Kidney epithelial cell (primary cell): ENCODE measurements around the gene MYLK. TPM values are rescaled to one million over a fixed set of nuclear protein-coding genes. Genes with fewer than 3 reads are reported as not detected.
"Not testable (repeated sequence)": the region's sequence is repeated elsewhere in the genome, so short reads cannot be mapped to it uniquely, and the experiment has no call there.

ENCODE experiments used
- DNase-seq: peaks from one replicate; pipeline ENCODE4 v3.0.0-alpha.2; 2010; ENCODE audit warnings: low read depth
- H3K27me3 ChIP-seq: 2 replicates; pipeline ENCODE4 v1.6.0; 2011; ENCODE audit warnings: low read length; ENCODE audit not compliant: control insufficient read depth, insufficient read depth
- H3K36me3 ChIP-seq: 2 replicates; pipeline ENCODE4 v1.5.1; 2011; ENCODE audit warnings: low read length; ENCODE audit not compliant: control insufficient read depth, insufficient read depth
- H3K4me3 ChIP-seq: 2 replicates; pipeline ENCODE4 v1.5.1; 2011; ENCODE audit warnings: low read depth, mild to moderate bottlenecking, control low read depth, low read length
- total RNA-seq: library from RNA; depleted of rRNA; stranded (reverse); fragments of >200 nt; gene quantifications from 2 replicates; pipeline ENCODE4 v1.2.3, GENCODE V29; 2015
- TF ChIP-seq, protein P1 (sequence below): IDR thresholded peaks from 2 replicates; pipeline ENCODE4 v1.5.1; 2011; ENCODE audit warnings: mild to moderate bottlenecking, moderate library complexity, low read length, control low read depth, inconsistent platforms; ENCODE audit not compliant: insufficient read depth, poor library complexity, severe bottlenecking

MYLK gene
- total RNA-seq, 1 donor from 2014 or later: 49.7 TPM

DNA sequence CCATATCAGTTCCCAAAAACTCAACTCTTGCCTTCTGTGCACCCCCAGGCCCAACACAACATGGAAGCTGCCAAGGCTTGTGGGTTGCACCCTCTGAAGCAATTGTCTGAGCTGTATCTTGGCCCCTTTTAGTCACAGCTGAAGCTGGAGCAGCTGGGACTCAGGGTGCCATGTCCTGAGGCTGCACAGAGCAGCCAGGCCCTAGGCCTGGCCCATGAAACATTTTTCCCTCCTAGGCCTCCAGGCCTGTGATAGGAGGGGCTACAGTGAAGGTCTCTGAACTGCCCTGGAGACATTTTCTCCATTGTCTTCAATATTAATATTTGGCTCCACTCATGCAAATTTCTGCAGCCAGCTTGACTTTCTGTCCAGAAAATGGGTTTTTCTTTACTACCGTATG is 8.1 kb upstream of the MYLK start:
- DNase-seq: no peak
- no peaks in the 10 kb centered on the region for H3K27me3 ChIP-seq
- H3K36me3 ChIP-seq: no peaks in the 10 kb centered on the region
- no peak overlapping the region for H3K4me3 ChIP-seq
- TF ChIP-seq, protein P1, sequence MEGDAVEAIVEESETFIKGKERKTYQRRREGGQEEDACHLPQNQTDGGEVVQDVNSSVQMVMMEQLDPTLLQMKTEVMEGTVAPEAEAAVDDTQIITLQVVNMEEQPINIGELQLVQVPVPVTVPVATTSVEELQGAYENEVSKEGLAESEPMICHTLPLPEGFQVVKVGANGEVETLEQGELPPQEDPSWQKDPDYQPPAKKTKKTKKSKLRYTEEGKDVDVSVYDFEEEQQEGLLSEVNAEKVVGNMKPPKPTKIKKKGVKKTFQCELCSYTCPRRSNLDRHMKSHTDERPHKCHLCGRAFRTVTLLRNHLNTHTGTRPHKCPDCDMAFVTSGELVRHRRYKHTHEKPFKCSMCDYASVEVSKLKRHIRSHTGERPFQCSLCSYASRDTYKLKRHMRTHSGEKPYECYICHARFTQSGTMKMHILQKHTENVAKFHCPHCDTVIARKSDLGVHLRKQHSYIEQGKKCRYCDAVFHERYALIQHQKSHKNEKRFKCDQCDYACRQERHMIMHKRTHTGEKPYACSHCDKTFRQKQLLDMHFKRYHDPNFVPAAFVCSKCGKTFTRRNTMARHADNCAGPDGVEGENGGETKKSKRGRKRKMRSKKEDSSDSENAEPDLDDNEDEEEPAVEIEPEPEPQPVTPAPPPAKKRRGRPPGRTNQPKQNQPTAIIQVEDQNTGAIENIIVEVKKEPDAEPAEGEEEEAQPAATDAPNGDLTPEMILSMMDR: no peak

DNA sequence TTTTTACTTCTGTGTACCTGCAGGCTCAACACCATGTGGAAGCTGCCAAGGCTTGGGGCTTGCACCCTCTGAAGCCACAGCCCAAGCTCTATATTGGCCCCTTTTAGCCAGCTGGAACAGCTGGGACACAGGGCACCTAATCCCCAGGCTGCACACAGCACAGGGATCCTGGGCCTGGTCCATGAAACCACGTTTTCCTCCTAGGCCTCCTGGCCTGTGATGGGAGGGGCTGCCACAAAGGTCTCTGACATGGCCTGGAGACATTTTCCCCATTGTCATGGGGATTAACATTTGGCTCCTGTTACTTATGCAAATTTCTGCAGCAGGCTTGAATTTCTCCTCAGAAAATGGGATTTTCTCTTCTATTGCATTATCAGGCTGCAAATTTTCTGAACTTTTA is 6.9 kb upstream of the MYLK start:
- not testable (repeated sequence) for H3K27me3 ChIP-seq, H3K4me3 ChIP-seq, DNase-seq, H3K36me3 ChIP-seq

DNA sequence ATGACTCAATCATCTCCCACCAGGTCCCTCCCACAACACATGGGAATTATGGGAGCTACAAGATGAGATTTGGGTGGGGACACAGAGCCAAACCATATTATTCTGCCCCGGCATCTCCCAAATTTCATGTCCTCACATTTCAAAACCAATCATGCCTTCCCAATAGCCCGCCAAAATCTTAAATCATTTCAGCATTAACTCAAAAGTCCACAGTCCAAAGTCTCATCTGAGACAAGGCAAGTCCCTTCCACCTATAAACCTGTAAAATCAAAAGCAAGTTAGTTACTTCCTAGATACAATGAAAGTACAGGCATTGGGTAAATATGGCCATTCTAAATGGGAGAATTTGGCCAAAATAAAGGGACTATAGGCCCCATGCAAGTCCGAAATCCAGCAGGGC is 6.0 kb upstream of the MYLK start:
- not testable (repeated sequence) for H3K36me3 ChIP-seq, DNase-seq, H3K27me3 ChIP-seq, H3K4me3 ChIP-seq

DNA sequence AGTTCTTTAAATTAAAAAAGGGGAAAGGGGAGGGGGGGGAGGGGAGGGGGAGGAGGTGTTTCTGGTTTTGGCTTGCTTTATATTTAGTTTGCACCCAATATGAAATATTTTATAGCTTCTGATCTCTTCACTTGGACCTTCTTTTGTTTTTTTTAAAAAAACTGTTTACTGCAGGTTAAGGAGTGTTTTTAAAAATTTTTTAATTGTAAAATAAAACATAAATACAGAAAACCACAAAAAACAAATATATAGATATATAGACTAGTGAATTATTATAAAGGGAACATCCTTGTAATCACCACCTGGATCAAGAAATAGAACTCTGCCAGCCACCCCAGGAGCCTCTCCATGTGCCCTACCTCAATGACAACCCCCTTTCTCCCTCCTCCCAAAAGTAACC is 861 bp upstream of the MYLK start:
- DNase-seq: no peak
- TF ChIP-seq, protein P1: no peak
- Histone ChIP-seq H3K27me3 (no peaks in the 10 kb centered on the region), H3K4me3 (no peak overlapping the region), H3K36me3 (no peaks in the 10 kb centered on the region)

DNA sequence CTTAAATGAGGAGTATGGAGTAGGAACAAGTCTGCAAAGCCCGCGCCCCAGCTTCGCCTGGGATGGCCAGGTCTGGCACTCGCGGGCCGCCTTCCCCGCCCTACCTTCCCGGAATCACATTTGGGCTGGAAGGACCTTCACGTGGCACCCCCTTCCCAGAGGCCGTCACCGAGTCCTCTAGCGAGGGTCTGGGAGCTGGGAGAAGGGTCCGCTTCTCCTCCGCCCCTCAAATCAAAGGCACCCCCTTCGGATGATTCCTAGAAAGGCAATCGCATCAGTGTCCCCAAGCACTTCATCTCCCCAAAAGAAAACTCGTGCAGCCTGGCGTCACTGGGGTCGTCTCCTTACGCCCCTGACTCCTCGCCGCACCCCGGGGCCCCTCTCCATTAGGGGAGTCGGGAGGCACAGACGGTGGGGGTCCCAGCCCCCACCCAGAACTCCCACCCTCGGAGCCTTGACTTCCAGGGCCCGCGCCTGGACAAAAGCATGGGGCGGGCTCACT is 380 bp downstream of the MYLK start:
- Histone ChIP-seq H3K27me3 (no peaks in the 10 kb centered on the region), H3K36me3 (no peaks in the 10 kb centered on the region), H3K4me3 (peak overlapping the region; percentile 71)
- DNase-seq: no peak
- TF ChIP-seq, protein P1: no peak

DNA sequence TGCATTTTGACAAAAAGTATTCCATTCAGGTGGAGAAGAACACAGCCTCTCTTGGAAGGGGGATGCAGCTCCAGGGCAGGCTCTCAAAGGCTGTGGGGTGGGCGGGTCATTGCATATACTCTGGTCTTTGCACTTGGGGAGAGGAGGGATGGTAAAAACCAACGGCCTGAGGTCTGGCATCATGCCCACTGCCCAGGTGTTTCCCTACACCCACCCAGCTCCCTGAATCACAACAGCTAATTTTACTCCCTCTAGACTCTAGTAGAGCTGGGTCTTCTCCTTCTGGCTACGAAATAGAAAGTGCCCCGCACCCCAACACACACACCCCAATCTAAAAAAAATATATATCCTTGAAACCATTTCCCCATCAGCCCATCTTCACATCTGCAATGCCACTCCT is 1.0 kb downstream of the MYLK start:
- DNase-seq: no peak
- TF ChIP-seq, protein P1: no peak
- Histone ChIP-seq H3K4me3 (peak overlapping the region; percentile 71), H3K36me3 (no peaks in the 10 kb centered on the region), H3K27me3 (no peaks in the 10 kb centered on the region)

DNA sequence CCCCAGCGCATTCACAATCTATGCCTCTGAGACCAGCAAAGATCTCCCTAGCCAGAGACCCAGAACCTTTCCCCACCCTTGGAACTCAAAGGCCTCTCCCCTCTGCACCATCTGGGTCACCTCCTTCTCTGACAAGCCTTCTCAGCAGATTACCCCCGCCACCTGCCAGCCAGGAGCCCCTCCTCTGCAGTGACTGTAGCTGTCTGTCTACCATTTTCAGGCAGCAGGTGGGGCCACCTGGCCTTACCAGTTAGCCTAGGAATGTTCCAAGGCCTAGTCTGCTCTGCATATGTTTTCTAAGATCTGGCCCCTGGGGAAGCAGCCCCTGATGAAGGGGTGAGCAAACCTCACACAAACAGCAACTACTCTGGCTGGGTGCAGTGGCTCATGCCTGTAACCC is 2.4 kb downstream of the MYLK start:
- Histone ChIP-seq H3K4me3 (no peak overlapping the region), H3K27me3 (no peaks in the 10 kb centered on the region), H3K36me3 (no peaks in the 10 kb centered on the region)
- TF ChIP-seq, protein P1: no peak
- no peak for DNase-seq
